ENCODE data around the gene TXK. TPM values are rescaled to one million over a fixed set of nuclear protein-coding genes. Genes with fewer than 3 reads are reported as not detected.

The TXK gene
- total RNA-seq, 1 experiment from 2014 or later: 0.39 TPM

GRCh38 chr4:48042979-48043461 is 91.0 kb downstream of the TXK start:
- Histone ChIP-seq H3K27me3 (ENCODE audit: insufficient read depth, low read length) (no peaks in the 10 kb centered on the region), H4K5ac (ENCODE audit: insufficient read length, low read depth, low read length) (no peak overlapping the region)

More at GRCh38 chr4:48042979-48043461, 91.0 kb downstream of the TXK start:
- Histone ChIP-seq H4K20me1 (ENCODE audit: control insufficient read depth, insufficient read depth, insufficient read length) (no peaks in the 10 kb centered on the region), H3K9me3 (ENCODE audit: control insufficient read depth, low read depth, low read length) (no peaks in the 10 kb centered on the region), H3T11ph (ENCODE audit: low read length) (no peak overlapping the region), H2BK12ac (ENCODE audit: insufficient read length, low read depth, low read length) (no peak overlapping the region), H3K14ac (ENCODE audit: insufficient read depth, low read length) (no peak overlapping the region), H3K4me1 (ENCODE audit: insufficient read depth, low read length) (no peaks in the 10 kb centered on the region; the same call in 1 of the 2 replicates), H2BK20ac (ENCODE audit: low read depth, low read length, poor library complexity, severe bottlenecking) (no peak overlapping the region), H3K18ac (ENCODE audit: insufficient read length, low read depth, low read length) (no peak overlapping the region), H3K4me2 (ENCODE audit: insufficient read depth, insufficient read length, low read length) (no peak overlapping the region), H3K4ac (ENCODE audit: low read depth, low read length) (no peak overlapping the region), H3K23ac (ENCODE audit: insufficient read length, low read depth, low read length) (no peak overlapping the region), H3K9ac (ENCODE audit: extremely low read depth, insufficient read length, low read length) (no peak overlapping the region), H4K91ac (ENCODE audit: insufficient read length, low read depth, low read length) (no peak overlapping the region), H3K79me2 (ENCODE audit: insufficient read depth, low read length) (no peaks in the 10 kb centered on the region), H2BK120ac (ENCODE audit: low read depth, low read length, poor library complexity, severe bottlenecking) (no peak overlapping the region), H4K8ac (replicated peaks; ENCODE audit: insufficient read length, low read depth, low read length) (no peak overlapping the region), H3K23me2 (ENCODE audit: insufficient read length, low read depth, low read length, poor library complexity, severe bottlenecking) (no peaks in the 10 kb centered on the region), H2BK5ac (ENCODE audit: insufficient read length, low read length) (no peak overlapping the region), H2AFZ (ENCODE audit: low read length) (no peak overlapping the region), H3K27ac (ENCODE audit: insufficient read length, low read depth, low read length) (no peak overlapping the region), H2AK5ac (ENCODE audit: insufficient read length, low read length) (no peak overlapping the region), H2BK15ac (ENCODE audit: low read depth, low read length) (no peak overlapping the region), H3K79me1 (ENCODE audit: insufficient read depth, low read depth, low read length, poor library complexity, severe bottlenecking) (no peaks in the 10 kb centered on the region), H3K56ac (ENCODE audit: insufficient read length, low read depth, low read length) (no peak overlapping the region)
- no peak for TF ChIP-seq CTCF (conservative IDR thresholded peaks at IDR 0.05)
- Mint-ChIP-seq H3K9me3 (no peaks in the 10 kb centered on the region), H3K27ac (peak overlapping the region in 1 of 3 experiments; percentile 20; a peak in 1 of 7 replicates), H3K36me3 (ENCODE audit: insufficient read depth in 1 of 3, low read depth in 3 of 3) (peaks cover 0 to 5% (median 3%) of the 10 kb centered on the region in 3 experiments; a peak in 2 of 7 replicates), H3K4me1 (peaks cover 17 to 27% of the 10 kb centered on the region in 2 experiments), H3K27me3 (ENCODE audit: low read depth) (no peaks in the 10 kb centered on the region), H3K4me3 (no peak overlapping the region)
- no peak for DNase-seq
- WGBS (ENCODE audit: extremely low coverage, insufficient read length, low lambda C conversion rate): no CpG with 5 or more reads among the region's 3 CpGs

Measured in H9 (cell line).